HG03432 (cell line): Measurements from ENCODE around the gene ALK.

Experiments
- ATAC-seq: cut with Tn5 transposase; IDR thresholded peaks from one replicate; pipeline ENCODE4 v1.9.1; 2021; ENCODE audit warnings: mild to moderate bottlenecking, moderate library complexity; ENCODE audit not compliant: unreplicated experiment

ALK gene

DNA sequence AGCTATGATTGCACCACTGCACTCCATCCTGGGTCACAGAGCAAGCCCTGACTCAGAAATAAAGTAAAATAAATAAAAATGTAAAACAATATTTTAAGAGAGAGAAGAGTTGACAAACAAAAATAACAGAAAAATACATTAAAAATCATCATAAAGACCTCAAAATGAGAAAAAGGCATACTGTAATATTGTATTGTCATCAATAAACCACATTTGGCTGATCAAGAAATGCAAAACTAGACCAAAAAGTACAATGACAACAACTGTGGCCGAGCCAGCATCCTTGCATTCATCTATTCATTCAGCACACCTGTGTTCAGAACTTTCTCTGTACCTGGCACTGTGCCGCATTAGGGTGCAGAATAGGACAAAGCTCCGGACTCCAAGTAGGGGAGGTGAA, 121.8 kb downstream of the ALK start:
- ATAC-seq = no peak

DNA sequence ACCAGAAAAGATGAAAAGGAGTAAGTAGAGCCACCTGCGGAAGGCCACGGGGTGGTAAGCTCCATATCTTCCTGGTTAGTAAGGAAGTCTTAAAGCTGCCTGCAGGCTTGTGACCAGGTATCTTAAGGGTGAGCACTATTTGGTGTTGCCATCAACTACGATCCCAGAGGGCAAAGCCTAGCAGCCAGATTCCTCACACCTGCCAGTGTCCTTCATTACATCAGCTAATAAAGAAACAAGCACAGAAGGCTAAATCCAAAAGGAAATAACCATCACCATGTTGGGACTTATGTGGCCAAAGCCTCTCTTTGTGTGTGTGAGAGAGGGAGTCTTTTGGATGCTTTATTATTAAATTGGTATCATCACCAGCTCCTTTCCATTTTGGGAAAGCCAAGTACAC, 123.5 kb downstream of the ALK start:
- no peak for ATAC-seq

GRCh38 chr2:29796446-29796845, 124.9 kb downstream of the ALK start:
- no peak for ATAC-seq

- no peak for ATAC-seq
Measured at GRCh38 chr2:29789911-29790485, 131.4 kb downstream of the ALK start.

DNA sequence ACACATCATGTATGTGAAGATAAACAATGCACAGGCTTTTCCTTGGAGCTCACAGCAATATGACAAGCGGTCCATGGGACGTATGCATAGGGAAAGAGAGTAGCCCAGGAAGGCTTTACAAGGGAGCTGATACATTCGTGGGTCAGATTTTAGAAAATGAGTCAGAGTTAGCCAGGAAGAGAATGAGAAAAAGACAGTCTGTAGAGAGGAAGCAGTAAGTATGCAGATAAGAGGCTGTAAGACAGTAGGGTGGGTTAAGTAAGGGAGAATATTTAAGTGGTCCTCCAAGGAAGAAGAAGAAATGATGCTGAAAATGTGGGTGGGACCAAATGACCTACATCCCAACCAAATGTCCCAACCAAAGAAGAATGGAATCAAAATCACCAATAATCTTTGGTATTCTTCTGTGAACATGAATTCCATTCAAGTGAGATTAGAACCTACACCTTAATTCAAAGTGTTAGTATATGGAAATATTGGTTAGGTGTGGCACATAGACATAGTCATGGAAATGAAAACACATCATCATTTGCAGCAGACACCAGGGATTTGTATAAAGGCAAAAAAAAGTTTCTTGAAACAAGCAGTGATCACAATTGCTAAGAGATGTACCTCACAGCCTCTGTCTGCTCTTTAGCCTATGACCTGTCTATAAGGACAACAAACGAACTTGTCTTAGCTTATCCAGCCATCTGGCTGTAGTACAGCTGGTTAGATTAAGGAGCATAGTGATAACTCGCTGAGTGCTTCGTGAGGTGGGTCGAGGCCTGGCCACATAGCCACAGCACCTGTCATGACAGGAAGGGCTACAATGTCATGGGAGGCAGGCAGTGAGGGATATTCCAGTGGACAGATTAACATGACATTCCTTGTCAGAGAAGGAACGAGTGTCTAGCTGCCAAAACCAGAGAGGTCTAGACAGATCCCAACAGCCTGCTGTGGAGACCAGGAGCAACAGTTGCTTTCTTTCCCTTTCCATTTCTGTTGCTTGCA, 133.6 kb downstream of the ALK start:
- no peak for ATAC-seq

DNA sequence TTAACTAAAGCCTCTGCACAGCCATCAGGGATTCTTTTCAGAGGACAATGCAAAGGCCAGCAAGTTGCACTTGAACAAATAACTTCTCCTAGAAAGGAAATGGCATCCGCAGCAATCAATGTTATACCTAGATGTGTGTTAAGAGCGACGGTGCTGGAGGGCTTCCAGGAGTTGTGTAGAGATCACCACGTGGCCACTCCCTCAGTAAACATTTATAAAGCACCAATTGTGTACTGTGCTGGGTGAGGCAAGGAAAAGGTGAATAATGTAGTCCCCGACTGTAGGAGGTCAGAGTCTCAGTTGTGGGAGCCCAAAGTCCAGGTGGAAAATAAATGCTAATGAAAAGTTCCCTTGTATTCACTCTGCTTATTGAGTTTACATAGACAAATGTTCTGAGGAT, 135.0 kb downstream of the ALK start:
- ATAC-seq = no peak

- no peak for ATAC-seq
Measured at GRCh38 chr2:29783666-29784065, 137.7 kb downstream of the ALK start.

- no peak for ATAC-seq
Measured at GRCh38 chr2:29782549-29783458, 138.6 kb downstream of the ALK start.

DNA sequence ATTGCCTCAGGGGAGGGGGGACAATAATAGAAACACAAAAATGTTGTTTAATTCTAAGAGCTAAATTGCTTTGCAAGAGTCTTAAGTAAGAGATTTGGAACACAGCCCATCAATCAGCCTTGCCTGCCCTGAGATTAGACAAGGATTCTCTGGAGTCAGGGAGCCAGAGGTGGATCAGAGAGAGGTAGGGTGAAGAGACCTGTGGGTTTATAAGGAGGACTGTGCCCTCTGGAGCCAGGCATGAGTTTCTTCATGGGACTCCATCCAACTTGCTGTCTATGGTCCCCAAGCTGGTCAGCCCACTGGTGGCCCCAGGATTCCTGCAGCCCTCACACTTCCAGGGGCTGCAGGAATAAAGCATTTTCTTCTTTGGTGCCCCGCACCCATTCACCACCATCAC, 139.3 kb downstream of the ALK start:
- ATAC-seq = no peak

GRCh38 chr2:29780906-29781305, 140.5 kb downstream of the ALK start:
- no peak for ATAC-seq

DNA sequence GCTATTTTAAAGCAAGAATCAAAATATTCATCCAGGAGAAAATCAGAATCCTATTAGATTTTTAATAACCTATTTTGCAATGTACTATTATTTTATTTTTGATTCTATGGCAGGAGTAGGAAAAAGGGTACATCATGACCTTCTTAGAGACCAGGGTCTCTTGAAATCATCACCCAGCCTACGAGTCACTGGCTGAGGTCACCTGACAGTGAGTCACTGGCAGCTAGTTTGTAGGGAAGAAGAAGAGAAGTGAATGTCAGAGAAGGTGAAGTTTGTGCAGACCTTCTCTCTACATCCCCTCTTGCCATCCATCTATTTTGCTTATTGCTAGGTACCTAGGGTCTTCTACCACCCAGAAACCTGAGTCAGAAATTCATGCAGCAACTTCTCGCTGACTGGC, 144.2 kb downstream of the ALK start:
- no peak for ATAC-seq

DNA sequence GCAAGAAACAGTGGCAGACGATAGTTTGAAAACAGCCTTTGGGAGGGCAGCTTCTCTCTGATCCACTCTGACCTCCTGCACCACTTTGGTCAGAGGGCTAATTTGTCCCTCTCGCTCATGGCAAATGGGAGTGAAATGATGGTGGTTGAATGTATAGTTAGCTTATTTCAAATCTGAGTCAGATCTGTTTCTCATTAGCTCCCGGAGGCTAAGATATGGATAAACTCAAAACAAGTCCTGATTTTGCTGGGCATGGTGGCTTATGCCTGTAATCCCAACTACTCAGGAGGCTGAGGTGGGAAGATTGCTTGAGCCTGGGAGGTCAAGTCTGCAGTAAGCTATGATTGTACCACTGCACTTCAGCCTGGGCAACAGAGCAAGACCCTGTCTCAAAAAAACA, 145.0 kb downstream of the ALK start:
- ATAC-seq = no peak

DNA sequence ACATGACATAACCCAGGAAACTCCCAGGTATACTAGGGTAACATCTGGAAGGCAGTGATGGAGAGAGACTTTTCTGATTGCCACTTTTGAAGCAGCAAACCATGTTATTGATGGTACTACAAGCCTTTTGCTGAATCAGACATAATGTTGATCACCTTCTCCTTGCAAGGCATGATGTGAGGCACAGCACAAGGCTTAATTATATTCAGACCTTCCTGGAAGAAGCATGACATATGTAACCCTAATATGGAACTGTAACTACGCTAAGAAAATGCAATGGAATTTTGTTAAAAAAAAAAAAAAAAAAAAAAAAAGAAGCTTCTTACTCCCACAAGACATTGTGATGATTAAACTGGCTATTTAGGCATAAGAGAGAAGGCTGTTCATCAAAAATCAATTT, 145.4 kb downstream of the ALK start:
- ATAC-seq = no peak

DNA sequence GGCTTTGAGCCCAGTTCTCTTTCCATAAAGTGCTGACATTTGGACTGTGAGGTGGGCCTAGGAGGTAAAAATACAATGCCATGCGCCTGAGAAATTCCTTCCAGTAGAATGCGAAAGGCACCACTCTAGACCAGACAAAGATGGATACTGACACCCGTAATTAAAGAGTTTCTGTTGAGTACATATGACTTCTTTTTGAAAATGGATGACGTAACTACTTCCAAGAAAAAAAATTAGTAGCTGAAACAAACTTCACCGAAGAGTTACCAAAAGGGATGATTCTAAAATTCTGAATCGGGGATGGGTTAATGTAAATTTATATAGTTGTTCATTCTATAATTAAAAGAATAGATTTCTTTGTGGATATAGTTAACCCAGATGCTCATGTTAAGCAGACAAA, 146.8 kb downstream of the ALK start:
- ATAC-seq = no peak

- no peak for ATAC-seq
Measured at GRCh38 chr2:29770846-29771245, 150.5 kb downstream of the ALK start.

- no peak for ATAC-seq
Measured at GRCh38 chr2:29769847-29770246, 151.5 kb downstream of the ALK start.

DNA sequence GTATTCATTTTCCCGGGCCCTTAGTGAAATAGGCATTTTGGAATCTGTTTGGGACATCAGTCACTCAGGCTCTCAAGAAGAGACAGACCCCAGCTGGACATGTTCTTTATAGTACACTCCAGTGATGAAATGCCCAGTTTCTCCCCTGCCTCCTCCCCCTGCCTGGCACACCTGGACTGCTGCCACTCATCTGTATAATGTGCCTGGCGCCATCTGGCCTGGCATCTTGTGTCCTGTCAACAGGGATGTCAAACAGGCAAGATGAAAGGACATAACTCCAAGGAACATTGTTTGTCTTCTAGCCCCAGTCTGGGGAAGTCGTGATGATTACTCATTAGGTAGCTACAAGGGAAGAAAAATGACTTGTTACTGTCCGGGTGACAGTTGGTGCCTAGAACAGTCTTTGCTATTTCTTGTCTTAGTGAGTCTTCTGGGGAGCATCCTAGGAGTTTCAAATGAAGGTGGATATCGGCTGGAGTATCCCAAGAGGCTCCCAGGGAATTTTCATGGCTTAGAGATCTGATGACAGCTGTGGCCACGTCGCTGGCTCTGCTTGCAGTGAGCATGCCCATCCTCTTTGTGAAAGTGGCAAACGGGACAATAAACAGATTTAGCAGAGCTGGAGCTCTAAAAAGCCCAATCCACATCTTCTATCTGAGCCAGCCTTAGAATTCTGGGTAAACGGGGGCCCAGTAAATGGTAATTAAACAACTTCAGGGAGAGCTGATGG, 153.6 kb downstream of the ALK start:
- ATAC-seq = no peak

DNA sequence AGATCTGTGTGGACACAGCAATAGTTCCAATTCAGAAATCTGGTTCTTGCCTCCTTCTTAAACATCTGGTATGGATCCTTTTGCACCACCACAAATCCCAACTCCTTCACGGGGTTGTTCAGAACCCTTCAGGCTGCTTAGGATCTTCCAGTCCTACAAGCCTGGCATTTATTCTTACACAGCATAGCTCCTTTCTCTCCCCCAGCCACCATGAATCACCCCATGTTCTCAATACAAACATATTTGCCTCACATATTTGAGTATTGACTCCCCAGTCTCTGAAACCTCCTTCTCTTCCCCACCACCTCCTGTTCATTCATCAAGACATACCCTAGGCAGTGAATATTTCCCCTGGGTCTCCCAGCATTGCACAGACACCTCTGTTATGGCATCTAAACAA, 155.2 kb downstream of the ALK start:
- no peak for ATAC-seq

DNA sequence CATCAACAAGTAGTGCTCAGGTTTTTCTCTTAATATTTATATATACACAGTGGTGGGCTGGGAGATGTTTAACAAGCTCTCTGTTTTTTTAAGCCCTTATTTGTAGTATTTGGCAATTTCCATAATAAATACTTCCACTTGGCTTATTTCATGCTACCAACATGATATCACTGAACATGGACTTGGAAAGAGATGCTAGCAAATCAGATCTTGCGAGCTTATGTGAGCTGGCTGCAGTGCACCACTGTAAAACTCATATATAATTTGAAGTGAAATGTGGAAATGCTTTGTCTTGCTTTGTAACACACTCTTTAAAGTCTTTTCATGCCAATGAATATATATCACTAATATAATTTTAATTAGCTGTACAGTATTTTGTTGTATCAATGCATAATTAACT, 155.7 kb downstream of the ALK start:
- ATAC-seq = no peak

- no peak for ATAC-seq
Measured at GRCh38 chr2:29763371-29763770, 158.0 kb downstream of the ALK start.

- no peak for ATAC-seq
Measured at GRCh38 chr2:29762239-29762638, 159.1 kb downstream of the ALK start.
